BLaER1 treated with 17β-estradiol and CSF1 and Interleukin-3, amounts not matched to agents 10 nM and 100 nM (cell line): ENCODE results near the gene ZNF451.

Experiments used
- H3K27ac ChIP-seq, 11 experiments: shearing (Covaris generic); formaldehyde crosslinking; 2 replicates each; pipeline ENCODE4 v1.8.1; 2022
- H3K27me3 ChIP-seq, 11 experiments: shearing (Covaris generic); formaldehyde crosslinking; 2 replicates each; pipeline ENCODE4 v1.8.1; 2022
- H3K36me3 ChIP-seq, 11 experiments: shearing (Covaris generic); formaldehyde crosslinking; 2 replicates each; pipeline ENCODE4 v1.8.1; 2022
- H3K4me1 ChIP-seq, 10 experiments: shearing (Covaris generic); formaldehyde crosslinking; 2 replicates each; pipeline ENCODE4 v1.8.1; 2022
- H3K4me2 ChIP-seq, 11 experiments: shearing (Covaris generic); formaldehyde crosslinking; 2 replicates each; pipeline ENCODE4 v1.8.1; 2022
- H3K4me3 ChIP-seq, 10 experiments: shearing (Covaris generic); formaldehyde crosslinking; 2 replicates each; pipeline ENCODE4 v1.8.1; 2022
- H3K9ac ChIP-seq, 11 experiments: shearing (Covaris generic); formaldehyde crosslinking; 2 replicates each; pipeline ENCODE4 v1.8.1; 2022
- H3K9me3 ChIP-seq, 11 experiments: shearing (Covaris generic); formaldehyde crosslinking; replicated peaks in 1 of 11; 2 replicates each; pipeline ENCODE4 v1.8.1; 2022
- H4K20me1 ChIP-seq, 11 experiments: shearing (Covaris generic); formaldehyde crosslinking; 2 replicates each; pipeline ENCODE4 v1.8.1; 2022
- Cebpa-rat ChIP-seq, 11 experiments: shearing (Covaris generic); IDR thresholded peaks; 2 replicates each; pipeline ENCODE4 v1.8.1; 2022

ZNF451 gene

GRCh38 chr6:57216235-57217101, 126.5 kb downstream of the ZNF451 start:
- Histone ChIP-seq H3K9ac (no peak overlapping the region), H3K4me2 (no peak overlapping the region), H3K9me3 (peaks cover 0 to 9% (median 0%) of the 10 kb centered on the region in 11 experiments; a peak in 3 of 22 replicates), H4K20me1 (no peaks in the 10 kb centered on the region), H3K4me3 (no peak overlapping the region), H3K36me3 (no peaks in the 10 kb centered on the region), H3K27me3 (no peaks in the 10 kb centered on the region), H3K27ac (no peak overlapping the region), H3K4me1 (peaks cover 0 to 11% (median 5%) of the 10 kb centered on the region in 10 experiments; a peak in 9 of 20 replicates)
- TF ChIP-seq Cebpa-rat (IDR thresholded peaks at IDR 0.05) = no peak

- Histone ChIP-seq H3K4me3 (no peak overlapping the region), H3K4me1 (peaks cover 0 to 11% (median 5%) of the 10 kb centered on the region in 10 experiments; a peak in 9 of 20 replicates), H3K4me2 (no peak overlapping the region), H3K9me3 (peaks cover 0 to 9% (median 0%) of the 10 kb centered on the region in 11 experiments; a peak in 3 of 22 replicates), H3K27me3 (no peaks in the 10 kb centered on the region), H3K27ac (no peak overlapping the region), H3K36me3 (no peaks in the 10 kb centered on the region), H4K20me1 (no peaks in the 10 kb centered on the region), H3K9ac (no peak overlapping the region)
- no peak for TF ChIP-seq Cebpa-rat (IDR thresholded peaks at IDR 0.05)
Observed at GRCh38 chr6:57217270-57217669, 127.3 kb downstream of the ZNF451 start.
